ENCODE results near the gene TNFAIP6. TPM values are rescaled to one million over a fixed set of nuclear protein-coding genes. Genes with fewer than 3 reads are reported as not detected.
A peak's percentile ranks its signal among the peaks of the same experiment; 100 is the strongest.

The TNFAIP6 gene
- total RNA-seq, 1 donor from 2014 or later: 2.6 TPM

DNA sequence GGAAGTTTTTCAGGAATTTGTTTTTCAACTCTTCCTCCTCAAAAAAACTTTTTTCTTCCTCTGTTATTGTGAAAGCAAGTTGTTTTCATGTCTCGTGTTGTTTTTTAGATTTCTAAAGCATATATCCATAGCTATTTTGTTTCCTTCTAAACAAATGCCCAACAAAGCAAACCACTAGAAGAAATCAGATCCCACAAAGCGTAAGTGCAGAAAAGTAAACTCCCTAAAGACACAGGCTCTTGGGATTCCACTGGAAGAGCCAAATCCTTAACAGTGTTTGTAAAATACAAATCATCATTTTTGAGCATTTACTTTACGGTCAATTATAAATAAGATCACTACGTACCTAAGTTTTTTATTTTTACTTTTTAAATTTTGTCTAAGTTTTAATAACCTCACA is 30.6 kb downstream of the TNFAIP6 start:
- FAIRE-seq (no peak), DNase-seq (ENCODE audit: low read depth) (no peak)
- Histone ChIP-seq H3K4me3 (ENCODE audit: low read depth, low read length) (no peak overlapping the region), H3K27me3 (ENCODE audit: control insufficient read depth, insufficient read depth, low read length) (no peaks in the 10 kb centered on the region), H3K36me3 (ENCODE audit: control insufficient read depth, insufficient read depth, low read length) (no peaks in the 10 kb centered on the region)
- TF ChIP-seq, protein P1, sequence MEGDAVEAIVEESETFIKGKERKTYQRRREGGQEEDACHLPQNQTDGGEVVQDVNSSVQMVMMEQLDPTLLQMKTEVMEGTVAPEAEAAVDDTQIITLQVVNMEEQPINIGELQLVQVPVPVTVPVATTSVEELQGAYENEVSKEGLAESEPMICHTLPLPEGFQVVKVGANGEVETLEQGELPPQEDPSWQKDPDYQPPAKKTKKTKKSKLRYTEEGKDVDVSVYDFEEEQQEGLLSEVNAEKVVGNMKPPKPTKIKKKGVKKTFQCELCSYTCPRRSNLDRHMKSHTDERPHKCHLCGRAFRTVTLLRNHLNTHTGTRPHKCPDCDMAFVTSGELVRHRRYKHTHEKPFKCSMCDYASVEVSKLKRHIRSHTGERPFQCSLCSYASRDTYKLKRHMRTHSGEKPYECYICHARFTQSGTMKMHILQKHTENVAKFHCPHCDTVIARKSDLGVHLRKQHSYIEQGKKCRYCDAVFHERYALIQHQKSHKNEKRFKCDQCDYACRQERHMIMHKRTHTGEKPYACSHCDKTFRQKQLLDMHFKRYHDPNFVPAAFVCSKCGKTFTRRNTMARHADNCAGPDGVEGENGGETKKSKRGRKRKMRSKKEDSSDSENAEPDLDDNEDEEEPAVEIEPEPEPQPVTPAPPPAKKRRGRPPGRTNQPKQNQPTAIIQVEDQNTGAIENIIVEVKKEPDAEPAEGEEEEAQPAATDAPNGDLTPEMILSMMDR (IDR thresholded peaks at IDR 0.05; ENCODE audit: insufficient read depth, low read length, severe bottlenecking): no peak

DNA sequence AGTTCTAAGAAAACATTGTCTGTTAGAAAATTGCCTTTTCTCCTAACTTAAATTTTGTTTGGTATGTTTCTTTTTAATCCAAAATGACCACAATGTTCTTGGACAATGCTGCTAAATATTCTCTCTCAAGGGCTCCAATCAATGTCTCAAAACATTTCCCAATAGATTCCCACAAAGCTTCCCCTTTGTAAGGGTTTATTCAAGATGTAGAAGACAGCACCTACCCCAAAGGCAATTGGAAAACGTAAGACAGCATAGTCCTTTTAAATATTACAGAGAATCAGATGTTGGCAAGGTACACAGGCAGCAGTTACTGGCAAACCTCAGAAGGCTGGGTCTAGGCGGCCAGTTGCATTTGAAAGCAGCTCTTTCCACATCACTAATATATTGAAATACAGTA is 34.0 kb downstream of the TNFAIP6 start:
- TF ChIP-seq, protein P1 (IDR thresholded peaks at IDR 0.05; ENCODE audit: insufficient read depth, low read length, severe bottlenecking): no peak
- Histone ChIP-seq H3K36me3 (ENCODE audit: control insufficient read depth, insufficient read depth, low read length) (no peaks in the 10 kb centered on the region), H3K4me3 (ENCODE audit: low read depth, low read length) (no peak overlapping the region), H3K27me3 (ENCODE audit: control insufficient read depth, insufficient read depth, low read length) (no peaks in the 10 kb centered on the region)
- FAIRE-seq: no peak
- no peak for DNase-seq (ENCODE audit: low read depth)

DNA sequence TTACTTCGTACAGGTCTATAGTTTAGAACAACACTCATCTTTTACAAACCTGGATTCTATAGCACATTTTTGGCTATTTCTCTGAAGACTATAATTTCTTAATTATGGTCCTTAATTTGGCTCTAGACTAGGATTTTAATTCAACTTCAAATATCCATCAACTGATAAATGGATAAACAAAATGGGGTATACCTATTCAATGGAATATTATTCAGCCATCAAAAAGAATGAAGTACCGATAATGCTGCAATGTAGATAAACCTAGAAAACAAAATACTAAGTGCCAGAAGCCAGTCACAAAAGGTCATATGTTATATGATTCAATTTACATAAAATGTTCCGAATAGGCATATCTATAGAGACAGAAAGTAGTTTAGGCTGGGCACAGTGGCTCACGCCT is 37.1 kb downstream of the TNFAIP6 start:
- no peaks in the 10 kb centered on the region for H3K27me3 ChIP-seq (ENCODE audit: control insufficient read depth, insufficient read depth, low read length)
- no peak for DNase-seq (ENCODE audit: low read depth)
- TF ChIP-seq, protein P1 (IDR thresholded peaks at IDR 0.05; ENCODE audit: insufficient read depth, low read length, severe bottlenecking): no peak
- FAIRE-seq: no peak
- no peak overlapping the region for H3K4me3 ChIP-seq (ENCODE audit: low read depth, low read length)
- H3K36me3 ChIP-seq (ENCODE audit: control insufficient read depth, insufficient read depth, low read length): no peaks in the 10 kb centered on the region

DNA sequence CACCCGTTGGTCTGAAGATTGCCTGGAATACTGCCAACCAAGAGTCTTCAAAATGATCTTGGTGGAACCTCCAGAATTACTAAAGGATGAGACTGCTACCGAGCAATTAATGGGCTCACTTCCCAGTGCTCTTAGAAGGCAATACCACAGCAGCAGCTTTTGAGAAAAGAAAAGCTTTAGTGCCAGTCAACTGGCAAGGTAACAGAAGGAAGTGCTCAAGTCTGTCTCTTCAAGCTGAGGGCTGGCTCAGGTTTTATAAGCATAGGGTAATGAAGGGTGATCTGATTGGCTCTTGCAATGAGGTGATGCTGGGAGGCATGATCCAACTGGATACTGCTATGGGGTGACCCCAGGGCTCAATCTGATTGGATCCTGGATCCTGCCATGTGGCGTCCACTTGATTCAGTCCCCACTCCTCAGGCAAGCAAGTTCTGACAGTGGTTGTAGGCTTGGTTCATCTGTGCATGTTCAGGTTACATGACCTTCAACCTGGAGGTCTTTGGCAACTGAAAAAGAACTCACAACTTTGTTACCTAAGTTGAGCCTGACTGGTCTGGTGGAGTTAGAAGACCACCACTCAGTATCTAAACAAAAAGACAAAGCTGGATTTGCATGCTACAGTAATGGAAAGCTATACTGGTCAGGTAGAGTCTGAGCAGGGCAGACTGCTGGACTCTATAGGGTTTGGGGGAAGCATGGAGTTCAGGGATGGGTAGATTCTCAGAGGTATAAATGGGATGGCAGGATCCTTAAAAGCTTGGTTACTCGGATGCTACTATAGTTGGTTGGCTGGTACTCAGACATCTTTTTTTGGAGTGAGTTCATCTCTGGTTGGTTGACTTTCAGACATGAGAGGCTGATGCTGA is 38.4 kb downstream of the TNFAIP6 start:
- peak; percentile 85 for FAIRE-seq
- Histone ChIP-seq H3K4me3 (ENCODE audit: low read depth, low read length) (no peak overlapping the region), H3K27me3 (ENCODE audit: control insufficient read depth, insufficient read depth, low read length) (no peaks in the 10 kb centered on the region), H3K36me3 (ENCODE audit: control insufficient read depth, insufficient read depth, low read length) (no peaks in the 10 kb centered on the region)
- no peak for DNase-seq (ENCODE audit: low read depth)
- TF ChIP-seq, protein P1 (IDR thresholded peaks at IDR 0.05; ENCODE audit: insufficient read depth, low read length, severe bottlenecking): no peak

DNA sequence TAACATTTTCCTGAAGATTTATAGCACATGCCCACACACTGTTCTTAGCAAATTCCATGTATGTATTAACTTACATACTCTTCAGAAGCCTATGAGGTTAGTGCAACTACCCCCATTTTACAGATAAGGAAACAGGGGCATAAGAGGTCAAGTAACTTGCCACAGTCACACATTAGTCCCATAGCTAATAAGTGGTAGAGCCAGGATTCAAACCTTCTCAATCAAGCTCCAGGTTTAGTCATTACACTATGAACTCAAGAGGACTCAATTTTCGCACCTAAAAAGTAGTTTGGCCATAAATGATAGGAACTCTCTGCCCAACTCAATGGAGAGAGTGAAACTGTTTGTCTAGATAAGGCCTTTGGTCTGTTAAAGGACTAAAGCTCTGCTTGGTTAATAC is 42.6 kb downstream of the TNFAIP6 start:
- Histone ChIP-seq H3K4me3 (ENCODE audit: low read depth, low read length) (no peak overlapping the region), H3K36me3 (ENCODE audit: control insufficient read depth, insufficient read depth, low read length) (no peaks in the 10 kb centered on the region), H3K27me3 (ENCODE audit: control insufficient read depth, insufficient read depth, low read length) (no peaks in the 10 kb centered on the region)
- TF ChIP-seq, protein P1 (IDR thresholded peaks at IDR 0.05; ENCODE audit: insufficient read depth, low read length, severe bottlenecking): no peak
- DNase-seq (ENCODE audit: low read depth): no peak
- no peak for FAIRE-seq

Measured in bronchial epithelial cell (primary cell).